HepG2 (cell line): ENCODE data around the gene RECK.
"Not testable (repeated sequence)": the region's sequence is repeated elsewhere in the genome, so short reads cannot be mapped to it uniquely, and the experiment has no call there.

Experiments used
- EZH2 ChIP-seq: conservative IDR thresholded peaks from 2 replicates; pipeline ENCODE4 v1.6.1; 2012; ENCODE audit warnings: mild to moderate bottlenecking, low read depth, low read length, moderate library complexity
- FOXJ3 ChIP-seq: sonication (generic); formaldehyde crosslinking; IDR thresholded peaks from 2 replicates; pipeline ENCODE4 v1.4.0; 2020; ENCODE audit warnings: missing genetic modification reagents, mild to moderate bottlenecking, borderline replicate concordance
- IRX3 ChIP-seq: sonication (generic); formaldehyde crosslinking; IDR thresholded peaks from 2 replicates; pipeline ENCODE4 v1.8.1; 2023; ENCODE audit warnings: mild to moderate bottlenecking, low read depth, missing genetic modification reagents, borderline replicate concordance
- PHF8 ChIP-seq: sonication (generic); formaldehyde crosslinking; IDR thresholded peaks from 2 replicates; pipeline ENCODE4 v1.5.0; 2020; ENCODE audit warnings: missing genetic modification reagents
- ZNF205 ChIP-seq: IDR thresholded peaks from 2 replicates; pipeline ENCODE4 v1.6.1; 2018; ENCODE audit warnings: missing biosample characterization, missing genetic modification reagents
- TF ChIP-seq, protein P1 (sequence below): sonication (generic); formaldehyde crosslinking; IDR thresholded peaks from 2 replicates; pipeline ENCODE4 v1.5.0; 2020; ENCODE audit warnings: missing genetic modification reagents
- TF ChIP-seq, protein P2 (sequence below): sonication (generic); formaldehyde crosslinking; IDR thresholded peaks from 2 replicates; pipeline ENCODE4 v1.8.1; 2022; ENCODE audit warnings: mild to moderate bottlenecking, missing genetic modification reagents
- TF ChIP-seq, protein P3 (sequence below): sonication (generic); formaldehyde crosslinking; IDR thresholded peaks from 2 replicates; pipeline ENCODE4 v1.8.0; 2022; ENCODE audit warnings: mild to moderate bottlenecking, missing genetic modification reagents
- TF ChIP-seq, protein P4 (sequence below): sonication (generic); formaldehyde crosslinking; IDR thresholded peaks from 2 replicates; pipeline ENCODE4 v1.5.0; 2020; ENCODE audit warnings: mild to moderate bottlenecking, missing genetic modification reagents, moderate library complexity

DNA sequence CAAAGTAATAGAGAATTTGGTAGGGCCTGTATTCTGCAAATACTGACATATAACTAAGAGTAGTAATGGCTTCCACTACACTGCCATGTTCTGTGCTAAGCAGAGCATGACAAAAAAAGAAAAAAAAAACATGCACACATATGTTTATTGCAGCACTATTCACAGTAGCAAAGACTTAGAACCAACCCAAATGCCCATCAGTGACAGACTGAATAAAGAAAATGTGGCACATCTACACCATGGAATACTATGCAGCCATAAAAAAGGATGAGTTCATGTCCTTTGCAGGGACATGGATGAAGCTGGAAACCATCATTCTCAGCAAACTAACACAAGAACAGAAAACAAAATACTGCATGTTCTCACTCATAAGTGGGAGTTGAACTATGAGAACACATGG lies 50.3 kb downstream of the RECK start:
- TF ChIP-seq EZH2; ZNF205 (CRISPR knock-in tag); FOXJ3 (CRISPR knock-in tag); PHF8 (CRISPR knock-in tag); IRX3 (CRISPR knock-in tag): not testable (repeated sequence)
- TF ChIP-seq, protein P1, sequence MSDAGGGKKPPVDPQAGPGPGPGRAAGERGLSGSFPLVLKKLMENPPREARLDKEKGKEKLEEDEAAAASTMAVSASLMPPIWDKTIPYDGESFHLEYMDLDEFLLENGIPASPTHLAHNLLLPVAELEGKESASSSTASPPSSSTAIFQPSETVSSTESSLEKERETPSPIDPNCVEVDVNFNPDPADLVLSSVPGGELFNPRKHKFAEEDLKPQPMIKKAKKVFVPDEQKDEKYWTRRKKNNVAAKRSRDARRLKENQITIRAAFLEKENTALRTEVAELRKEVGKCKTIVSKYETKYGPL: not testable (repeated sequence)
- TF ChIP-seq, protein P2, sequence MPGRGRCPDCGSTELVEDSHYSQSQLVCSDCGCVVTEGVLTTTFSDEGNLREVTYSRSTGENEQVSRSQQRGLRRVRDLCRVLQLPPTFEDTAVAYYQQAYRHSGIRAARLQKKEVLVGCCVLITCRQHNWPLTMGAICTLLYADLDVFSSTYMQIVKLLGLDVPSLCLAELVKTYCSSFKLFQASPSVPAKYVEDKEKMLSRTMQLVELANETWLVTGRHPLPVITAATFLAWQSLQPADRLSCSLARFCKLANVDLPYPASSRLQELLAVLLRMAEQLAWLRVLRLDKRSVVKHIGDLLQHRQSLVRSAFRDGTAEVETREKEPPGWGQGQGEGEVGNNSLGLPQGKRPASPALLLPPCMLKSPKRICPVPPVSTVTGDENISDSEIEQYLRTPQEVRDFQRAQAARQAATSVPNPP (CRISPR knock-in tag): not testable (repeated sequence)
- TF ChIP-seq, protein P3, sequence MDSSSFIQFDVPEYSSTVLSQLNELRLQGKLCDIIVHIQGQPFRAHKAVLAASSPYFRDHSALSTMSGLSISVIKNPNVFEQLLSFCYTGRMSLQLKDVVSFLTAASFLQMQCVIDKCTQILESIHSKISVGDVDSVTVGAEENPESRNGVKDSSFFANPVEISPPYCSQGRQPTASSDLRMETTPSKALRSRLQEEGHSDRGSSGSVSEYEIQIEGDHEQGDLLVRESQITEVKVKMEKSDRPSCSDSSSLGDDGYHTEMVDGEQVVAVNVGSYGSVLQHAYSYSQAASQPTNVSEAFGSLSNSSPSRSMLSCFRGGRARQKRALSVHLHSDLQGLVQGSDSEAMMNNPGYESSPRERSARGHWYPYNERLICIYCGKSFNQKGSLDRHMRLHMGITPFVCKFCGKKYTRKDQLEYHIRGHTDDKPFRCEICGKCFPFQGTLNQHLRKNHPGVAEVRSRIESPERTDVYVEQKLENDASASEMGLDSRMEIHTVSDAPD (CRISPR knock-in tag): not testable (repeated sequence)
- TF ChIP-seq, protein P4, sequence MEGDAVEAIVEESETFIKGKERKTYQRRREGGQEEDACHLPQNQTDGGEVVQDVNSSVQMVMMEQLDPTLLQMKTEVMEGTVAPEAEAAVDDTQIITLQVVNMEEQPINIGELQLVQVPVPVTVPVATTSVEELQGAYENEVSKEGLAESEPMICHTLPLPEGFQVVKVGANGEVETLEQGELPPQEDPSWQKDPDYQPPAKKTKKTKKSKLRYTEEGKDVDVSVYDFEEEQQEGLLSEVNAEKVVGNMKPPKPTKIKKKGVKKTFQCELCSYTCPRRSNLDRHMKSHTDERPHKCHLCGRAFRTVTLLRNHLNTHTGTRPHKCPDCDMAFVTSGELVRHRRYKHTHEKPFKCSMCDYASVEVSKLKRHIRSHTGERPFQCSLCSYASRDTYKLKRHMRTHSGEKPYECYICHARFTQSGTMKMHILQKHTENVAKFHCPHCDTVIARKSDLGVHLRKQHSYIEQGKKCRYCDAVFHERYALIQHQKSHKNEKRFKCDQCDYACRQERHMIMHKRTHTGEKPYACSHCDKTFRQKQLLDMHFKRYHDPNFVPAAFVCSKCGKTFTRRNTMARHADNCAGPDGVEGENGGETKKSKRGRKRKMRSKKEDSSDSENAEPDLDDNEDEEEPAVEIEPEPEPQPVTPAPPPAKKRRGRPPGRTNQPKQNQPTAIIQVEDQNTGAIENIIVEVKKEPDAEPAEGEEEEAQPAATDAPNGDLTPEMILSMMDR: not testable (repeated sequence)
